IPS-18c (cell line): ENCODE data around the gene ADSS1.

Experiments used
- H3K4me3 ChIP-seq: 2 replicates; pipeline ENCODE4 v1.7.0; 2013; ENCODE audit warnings: low read depth, mild to moderate bottlenecking, low read length, moderate library complexity; ENCODE audit not compliant: insufficient read depth
- H3K9me3 ChIP-seq: one replicate; pipeline ENCODE4 v1.6.1; 2013; ENCODE audit warnings: mild to moderate bottlenecking, low read length, moderate library complexity; ENCODE audit not compliant: control insufficient read depth, insufficient read depth

ADSS1 gene

GRCh38 chr14:104758981-104759969 lies 35.2 kb downstream of the ADSS1 start:
- Histone ChIP-seq H3K9me3 (no peaks in the 10 kb centered on the region), H3K4me3 (no peak overlapping the region)

- Histone ChIP-seq H3K4me3 (no peak overlapping the region), H3K9me3 (no peaks in the 10 kb centered on the region)
Measured at GRCh38 chr14:104765517-104765916, 41.5 kb downstream of the ADSS1 start.

DNA sequence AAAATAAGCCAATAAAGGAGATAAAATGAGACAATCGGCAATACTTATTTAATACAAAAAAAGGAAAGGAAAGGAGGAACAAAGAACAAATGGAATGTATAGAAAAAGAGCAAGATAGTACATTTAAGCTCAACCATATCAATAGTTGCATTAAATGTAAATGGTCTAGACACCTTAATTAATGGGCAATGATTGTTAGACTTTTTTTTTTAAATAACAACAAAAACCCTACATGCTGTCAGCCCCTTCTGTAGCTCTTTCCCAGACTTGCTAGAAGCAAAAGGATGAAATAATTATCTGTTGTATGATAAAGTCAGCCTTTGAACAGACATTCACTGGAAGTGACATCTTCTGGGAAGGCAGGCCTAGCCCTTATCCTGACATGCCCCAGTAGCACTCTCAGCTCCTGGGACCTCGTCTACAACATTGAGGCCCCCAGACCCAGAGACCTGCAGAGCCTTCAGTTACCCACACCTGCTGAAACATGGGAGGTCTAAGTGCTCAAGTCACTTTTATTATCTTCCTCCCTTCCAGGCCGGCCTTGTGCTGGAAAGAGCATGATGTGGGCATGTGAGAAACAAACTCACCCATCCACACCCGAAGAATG lies 42.3 kb downstream of the ADSS1 start:
- H3K4me3 ChIP-seq: no peak overlapping the region
- peaks cover 4% of the 10 kb centered on the region for H3K9me3 ChIP-seq

- no peak overlapping the region for H3K4me3 ChIP-seq
- peaks cover 9% of the 10 kb centered on the region for H3K9me3 ChIP-seq
Measured at GRCh38 chr14:104766863-104767633, 43.0 kb downstream of the ADSS1 start.

GRCh38 chr14:104767634-104767918 lies 43.5 kb downstream of the ADSS1 start:
- Histone ChIP-seq H3K9me3 (peaks cover 9% of the 10 kb centered on the region), H3K4me3 (no peak overlapping the region)

- Histone ChIP-seq H3K4me3 (peak overlapping the region; percentile 28; the same call in 1 of the 2 replicates), H3K9me3 (peaks cover 9% of the 10 kb centered on the region)
Measured at GRCh38 chr14:104768437-104769323, 44.7 kb downstream of the ADSS1 start.

DNA sequence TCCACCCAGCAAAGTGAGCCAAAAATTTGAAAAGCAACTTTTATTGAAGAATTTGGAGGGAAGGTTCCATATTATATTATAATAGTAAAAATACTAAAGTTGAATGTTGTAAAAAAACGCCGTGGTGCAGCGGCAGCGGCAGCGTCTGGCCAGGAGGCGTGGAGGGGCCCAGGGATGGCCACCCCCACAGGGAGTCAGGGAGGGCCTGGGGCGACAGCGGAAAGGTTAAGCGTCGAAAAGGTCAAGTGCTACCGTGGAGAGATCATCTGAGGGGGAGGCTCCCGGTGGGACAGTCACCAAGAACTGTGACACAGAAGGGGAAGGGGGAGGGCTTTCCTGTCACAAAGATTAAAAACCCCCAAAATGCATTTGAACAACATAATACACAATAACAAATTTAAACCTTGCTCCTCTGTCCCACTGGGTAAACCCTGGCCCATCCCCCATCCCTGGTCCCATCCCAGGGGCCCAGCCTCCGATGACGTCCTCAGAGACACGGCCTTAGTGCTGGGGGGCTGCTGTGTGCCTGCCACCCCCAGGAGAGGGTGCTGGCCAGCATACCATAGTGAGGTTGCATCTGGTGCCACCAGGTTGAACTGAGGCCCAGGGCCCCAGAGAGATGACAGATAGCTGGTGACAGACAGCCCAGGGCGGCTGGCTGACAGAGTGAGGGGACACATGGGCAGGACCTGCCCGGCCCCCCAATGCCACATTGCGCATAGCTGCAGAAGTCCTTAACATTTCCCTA lies 45.5 kb downstream of the ADSS1 start:
- Histone ChIP-seq H3K4me3 (no peak overlapping the region), H3K9me3 (peaks cover 9% of the 10 kb centered on the region)

GRCh38 chr14:104770072-104770579 lies 46.1 kb downstream of the ADSS1 start:
- H3K9me3 ChIP-seq: peaks cover 9% of the 10 kb centered on the region
- H3K4me3 ChIP-seq: no peak overlapping the region

GRCh38 chr14:104770851-104771272 lies 46.8 kb downstream of the ADSS1 start:
- H3K4me3 ChIP-seq: no peak overlapping the region
- H3K9me3 ChIP-seq: peaks cover 9% of the 10 kb centered on the region

- H3K4me3 ChIP-seq: no peak overlapping the region
- peaks cover 9% of the 10 kb centered on the region for H3K9me3 ChIP-seq
Measured at GRCh38 chr14:104771374-104771773, 47.3 kb downstream of the ADSS1 start.

DNA sequence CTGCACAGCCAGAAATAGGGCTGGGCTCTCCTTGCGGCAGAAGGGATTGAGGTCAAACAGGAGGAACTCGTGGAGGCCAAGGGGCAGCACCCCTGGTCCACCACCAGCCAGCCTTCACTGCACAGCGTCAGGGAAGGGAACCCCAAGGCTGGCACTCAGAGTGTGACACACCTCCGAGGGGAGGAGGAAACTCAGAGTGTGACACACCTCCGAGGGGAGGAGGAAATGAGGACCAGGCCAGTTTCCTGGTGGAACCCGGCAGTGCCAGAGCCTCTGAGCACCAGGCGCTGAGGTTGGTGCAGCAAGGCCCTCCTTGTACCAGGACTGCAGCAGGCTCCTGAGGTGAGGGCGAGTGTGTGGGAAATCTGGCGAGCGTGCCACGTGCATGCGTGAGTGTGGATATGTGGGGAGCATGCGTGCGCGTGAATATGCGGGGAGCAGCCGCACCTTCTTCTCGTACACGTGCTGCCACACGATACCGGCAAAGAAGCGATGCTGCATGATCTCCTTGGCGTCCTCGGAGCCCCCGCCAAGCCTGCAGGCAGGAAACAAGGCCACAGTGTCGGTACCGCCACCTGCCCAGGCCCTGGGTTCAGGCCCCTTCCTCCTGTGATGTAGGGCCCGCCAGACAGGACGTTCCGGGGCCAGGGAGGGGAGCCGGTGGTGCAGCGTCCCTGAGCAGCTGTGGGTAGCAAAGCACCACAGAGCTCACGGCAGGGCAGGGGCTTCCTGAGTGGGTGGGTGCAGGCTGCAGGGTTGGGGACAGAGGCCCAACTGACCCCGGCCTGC lies 48.1 kb downstream of the ADSS1 start:
- no peak overlapping the region for H3K4me3 ChIP-seq
- H3K9me3 ChIP-seq: peaks cover 9% of the 10 kb centered on the region

DNA sequence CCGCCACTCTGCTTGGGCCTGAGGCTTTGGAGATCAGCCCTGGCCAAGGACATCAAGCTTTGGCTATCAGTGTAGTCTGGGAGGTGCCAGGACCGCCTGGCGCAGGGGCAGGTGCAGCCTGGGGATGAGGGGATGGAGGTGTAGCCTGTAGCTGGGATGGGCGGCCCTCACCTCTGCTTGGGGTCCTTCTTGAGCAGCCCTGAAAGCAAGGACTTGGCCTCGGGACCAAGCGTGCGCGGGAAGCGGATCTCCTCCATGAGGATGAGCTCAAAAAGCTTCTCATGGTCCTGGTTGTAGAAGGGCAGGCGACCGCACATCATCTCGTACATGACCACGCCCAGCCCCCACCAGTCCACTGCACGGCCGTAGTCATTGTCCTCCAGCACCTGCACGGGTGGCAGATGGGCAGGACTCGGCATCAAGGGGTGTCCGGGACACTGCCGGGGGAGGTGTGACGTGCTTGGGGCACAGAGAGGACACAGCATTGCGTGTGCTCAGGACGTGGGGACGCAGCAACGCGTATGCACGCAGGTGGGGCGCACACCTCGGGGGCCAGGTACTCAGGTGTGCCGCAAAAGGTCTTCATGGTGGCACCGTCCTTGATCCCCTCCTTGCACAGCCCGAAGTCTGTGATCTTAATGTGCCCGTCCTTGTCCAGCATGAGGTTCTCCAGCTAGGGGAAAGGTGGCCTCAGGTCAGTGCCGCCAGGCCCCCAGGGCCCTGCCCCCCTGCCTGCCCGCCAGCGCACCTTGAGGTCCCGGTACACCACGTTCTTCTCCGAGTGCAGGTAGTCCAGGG lies 48.9 kb downstream of the ADSS1 start:
- no peak overlapping the region for H3K4me3 ChIP-seq
- H3K9me3 ChIP-seq: peaks cover 9% of the 10 kb centered on the region

DNA sequence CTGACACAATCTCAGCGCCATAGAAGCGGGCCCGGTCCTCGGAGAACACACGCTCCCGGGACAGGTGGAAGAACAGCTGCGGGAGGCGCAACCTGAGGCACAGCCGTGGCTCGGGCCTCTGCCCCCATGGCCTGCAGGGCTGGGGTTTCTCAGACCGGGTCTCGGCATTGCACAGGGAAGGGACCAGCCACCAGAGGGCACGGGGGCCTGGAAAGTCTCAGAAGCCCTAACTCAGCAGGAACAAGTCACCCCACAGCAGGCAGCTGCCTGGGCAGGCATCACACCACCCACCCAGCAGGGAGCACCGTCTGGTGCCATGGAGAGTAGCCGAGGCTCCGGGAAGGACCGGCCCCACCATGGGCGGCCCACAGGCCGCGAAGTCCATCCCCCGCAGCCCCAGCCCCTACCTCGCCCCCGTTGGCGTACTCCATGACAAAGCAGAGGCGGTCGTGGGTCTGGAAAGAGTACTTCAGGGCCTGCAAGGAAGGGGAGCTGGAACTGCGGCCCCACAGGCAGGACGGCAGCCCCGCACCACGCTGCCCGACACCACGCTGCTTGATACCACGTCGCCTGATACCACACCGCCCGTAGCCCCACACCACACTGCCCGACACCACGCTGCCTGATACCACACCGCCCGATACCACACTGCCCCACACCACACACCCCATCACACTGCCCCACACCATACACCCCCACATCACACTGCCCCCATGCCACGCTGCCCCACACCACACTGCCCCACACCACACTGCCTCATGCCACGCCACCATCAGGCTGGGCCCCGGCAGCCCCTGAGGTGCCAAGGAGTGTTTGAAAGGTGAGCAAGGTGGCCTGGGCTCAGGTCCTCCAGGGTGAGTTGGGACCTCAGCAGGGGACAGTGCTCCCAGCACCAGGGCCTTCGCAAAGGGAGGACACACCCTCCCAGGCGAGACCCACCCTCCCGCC lies 49.8 kb downstream of the ADSS1 start:
- Histone ChIP-seq H3K4me3 (no peak overlapping the region), H3K9me3 (peaks cover 9% of the 10 kb centered on the region)
